HG02970 (cell line): ENCODE data around the gene SEPSECS.
"Not testable (repeated sequence)": the region's sequence is repeated elsewhere in the genome, so short reads cannot be mapped to it uniquely, and the experiment has no call there.

Experiments
- ATAC-seq: cut with Tn5 transposase; IDR thresholded peaks from one replicate; pipeline ENCODE4 v1.9.1; 2021; ENCODE audit warnings: mild to moderate bottlenecking, moderate library complexity, moderate number of reproducible peaks; ENCODE audit not compliant: unreplicated experiment, low FRiP score

SEPSECS gene

DNA sequence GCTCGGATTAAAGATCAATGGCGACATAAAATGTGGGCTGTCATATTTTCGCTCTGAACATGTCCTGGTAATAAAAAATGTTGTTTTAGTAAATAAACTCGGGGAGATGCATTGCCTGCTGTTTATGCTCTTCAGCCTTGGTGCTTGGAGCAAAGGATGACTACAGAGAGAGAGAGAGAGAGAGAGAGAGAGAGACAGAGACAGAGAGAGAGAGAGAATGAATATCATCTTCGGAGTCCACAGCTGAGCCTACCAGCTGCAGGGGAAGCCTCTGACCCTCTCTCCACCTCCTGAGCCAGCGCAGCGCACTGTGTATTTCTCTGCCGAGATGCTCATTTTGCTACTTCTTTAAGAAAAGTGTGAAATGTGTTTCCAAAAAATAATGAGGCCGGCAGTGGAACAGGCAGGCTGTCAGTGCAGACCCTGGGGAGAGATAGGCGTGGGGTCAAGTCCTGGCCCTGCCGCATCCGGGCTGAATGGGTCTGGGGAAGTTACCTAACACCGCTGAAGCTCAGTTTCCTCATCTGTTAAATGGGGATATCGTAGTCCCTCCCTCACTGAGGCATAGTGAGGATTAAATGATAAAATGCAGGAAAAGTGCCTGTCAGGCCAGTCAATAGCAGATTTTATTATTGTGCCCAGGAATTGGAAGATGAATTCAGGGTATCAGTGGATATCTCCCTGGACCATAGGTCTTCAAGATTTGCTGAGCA, 71.0 kb downstream of the SEPSECS start:
- no peak for ATAC-seq

DNA sequence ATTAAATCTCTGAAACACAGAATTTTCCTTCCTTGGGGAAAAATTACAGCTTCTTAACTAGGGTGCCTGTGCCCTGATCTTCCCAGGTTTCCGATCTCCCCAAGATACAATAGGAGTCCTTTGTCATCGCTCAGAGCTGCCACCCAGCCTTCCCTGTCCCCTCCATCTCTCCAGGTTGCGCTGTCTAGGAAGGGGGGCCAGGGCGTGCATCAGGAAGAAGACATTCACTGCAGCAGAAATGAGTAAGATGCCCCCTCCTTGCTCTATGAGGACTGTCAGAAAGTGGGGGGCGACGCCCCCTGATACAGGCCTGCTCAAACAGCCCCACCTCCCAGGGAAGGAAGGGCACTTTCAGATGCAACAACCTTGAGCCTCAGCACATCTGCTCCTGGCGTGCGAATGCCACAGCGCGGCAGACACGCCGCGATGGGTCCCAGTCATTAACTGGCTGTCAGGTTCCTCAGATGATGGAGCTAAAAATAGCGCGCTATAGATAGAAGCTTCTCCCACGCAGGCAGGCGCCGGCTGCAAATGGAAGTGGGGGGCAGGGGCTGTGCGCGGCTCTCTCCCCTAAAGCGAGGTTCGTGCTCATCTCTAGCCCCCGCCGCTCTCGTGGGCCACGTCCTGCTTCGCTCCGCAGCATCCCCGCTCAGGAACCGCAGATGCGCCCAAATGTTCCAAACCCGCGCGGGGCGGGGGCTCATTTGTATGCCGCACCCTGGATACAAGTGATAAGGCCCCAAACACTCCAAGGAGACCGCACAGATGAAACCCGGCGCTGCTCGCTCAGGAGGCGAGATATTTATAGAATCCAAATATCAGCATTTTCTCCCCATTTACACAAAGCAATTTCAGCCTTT, 71.9 kb downstream of the SEPSECS start:
- ATAC-seq = no peak

- ATAC-seq = no peak
These were observed 74.6 kb downstream of the SEPSECS start for GRCh38 chr4:25085671-25086070.

- ATAC-seq = not testable (repeated sequence)
These were observed 76.8 kb downstream of the SEPSECS start for GRCh38 chr4:25083441-25083840.

- no peak for ATAC-seq
These were observed 78.3 kb downstream of the SEPSECS start for GRCh38 chr4:25081866-25082471.

- ATAC-seq = no peak
These were observed 79.7 kb downstream of the SEPSECS start for GRCh38 chr4:25080571-25080970.

- no peak for ATAC-seq
These were observed 81.7 kb downstream of the SEPSECS start for GRCh38 chr4:25078523-25078922.

- no peak for ATAC-seq
These were observed 83.4 kb downstream of the SEPSECS start for GRCh38 chr4:25076625-25077398.

DNA sequence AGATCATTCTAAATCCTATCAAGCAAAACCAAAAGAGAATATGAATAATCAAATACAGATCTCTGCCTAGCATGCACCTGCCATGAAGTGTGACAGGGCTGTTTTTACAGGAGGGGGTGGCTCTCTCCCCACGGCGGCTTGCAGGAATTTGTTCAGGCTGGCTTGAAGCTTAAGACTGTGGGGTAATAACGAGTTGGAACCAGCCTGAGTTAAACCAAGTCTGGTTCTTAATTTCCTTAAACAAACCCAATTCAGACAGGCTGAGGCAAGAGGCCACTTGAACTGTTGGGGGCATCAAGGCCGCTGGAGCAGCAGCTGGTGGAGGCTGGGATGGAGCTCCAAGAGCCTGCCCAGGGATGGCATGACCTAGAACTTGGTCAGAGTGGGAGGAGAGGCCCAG, 84.4 kb downstream of the SEPSECS start:
- no peak for ATAC-seq

- ATAC-seq = no peak
These were observed 85.1 kb downstream of the SEPSECS start for GRCh38 chr4:25075129-25075528.

- no peak for ATAC-seq
These were observed 89.7 kb downstream of the SEPSECS start for GRCh38 chr4:25070545-25070944.
